ENCODE results near the gene ACOX3.
"Not testable (repeated sequence)": the region's sequence is repeated elsewhere in the genome, so short reads cannot be mapped to it uniquely, and the experiment has no call there.

Gene ACOX3

DNA sequence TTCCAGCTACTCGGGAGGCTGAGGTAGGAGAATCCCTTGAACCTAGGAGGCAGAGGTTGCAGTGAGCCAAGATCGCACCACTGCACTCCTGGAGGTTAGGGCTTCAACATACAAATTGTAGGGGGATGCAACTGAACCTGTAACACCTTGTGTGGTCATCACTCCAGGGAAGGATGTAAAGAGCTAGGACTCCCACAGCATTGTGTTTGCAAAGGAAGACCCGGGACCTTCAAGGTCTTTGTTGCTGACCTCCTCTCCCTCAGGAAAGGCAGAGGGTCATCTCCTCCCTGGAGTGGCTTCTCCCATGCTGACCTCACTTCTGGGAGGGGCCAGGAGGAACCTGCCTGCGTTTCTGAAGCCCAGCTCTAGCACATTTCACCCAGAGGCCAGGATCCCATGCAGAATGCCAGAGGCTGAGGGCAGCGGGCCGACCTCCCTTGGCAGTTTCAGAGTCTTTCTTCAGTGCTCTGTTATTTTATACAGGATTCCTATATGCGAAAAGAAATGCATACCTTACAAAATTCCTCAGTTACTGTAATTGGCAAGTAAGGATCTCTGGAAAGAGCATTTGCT is 90.8 kb downstream of the ACOX3 start:
- DNase-seq = peak; percentile 4

DNA sequence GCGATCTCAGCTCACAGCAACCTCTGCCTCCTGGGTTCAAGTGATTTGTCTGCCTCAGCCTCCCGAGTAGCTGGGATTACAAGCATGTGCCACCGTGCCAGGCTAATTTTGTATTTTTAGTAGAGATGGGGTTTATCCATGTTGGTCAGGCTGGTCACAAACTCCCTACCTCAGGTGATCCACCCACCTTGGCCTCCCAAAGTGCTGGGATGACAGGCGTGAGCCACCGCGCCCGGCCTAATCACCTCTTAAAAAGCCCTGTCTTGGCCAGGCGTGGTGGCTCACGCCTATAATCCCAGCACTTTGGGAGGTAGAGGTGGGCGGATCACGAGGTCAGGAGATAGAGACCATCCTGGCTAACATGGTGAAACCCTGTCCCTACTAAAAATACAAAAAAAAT is 91.3 kb downstream of the ACOX3 start:
- DNase-seq = not testable (repeated sequence)

DNA sequence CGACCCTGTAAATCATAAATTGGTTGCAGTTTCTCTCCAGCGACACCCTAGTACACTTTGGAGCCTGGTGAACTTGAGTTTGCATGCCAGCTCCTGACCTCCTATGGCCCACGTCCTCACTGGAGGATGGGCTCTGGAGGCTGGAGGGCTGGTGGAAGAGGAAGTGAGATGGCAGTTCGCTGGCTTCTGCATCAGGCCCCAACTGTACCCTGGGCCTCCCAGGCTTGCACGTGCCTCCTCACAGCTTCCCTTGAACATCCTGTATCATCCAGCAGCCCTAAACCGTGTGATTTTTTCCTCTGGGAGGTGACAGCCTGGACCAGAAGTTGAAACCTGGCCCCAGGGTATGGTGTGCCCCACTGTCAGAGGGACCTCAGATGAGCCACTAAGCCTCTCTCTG is 92.5 kb downstream of the ACOX3 start:
- no peak for DNase-seq

DNA sequence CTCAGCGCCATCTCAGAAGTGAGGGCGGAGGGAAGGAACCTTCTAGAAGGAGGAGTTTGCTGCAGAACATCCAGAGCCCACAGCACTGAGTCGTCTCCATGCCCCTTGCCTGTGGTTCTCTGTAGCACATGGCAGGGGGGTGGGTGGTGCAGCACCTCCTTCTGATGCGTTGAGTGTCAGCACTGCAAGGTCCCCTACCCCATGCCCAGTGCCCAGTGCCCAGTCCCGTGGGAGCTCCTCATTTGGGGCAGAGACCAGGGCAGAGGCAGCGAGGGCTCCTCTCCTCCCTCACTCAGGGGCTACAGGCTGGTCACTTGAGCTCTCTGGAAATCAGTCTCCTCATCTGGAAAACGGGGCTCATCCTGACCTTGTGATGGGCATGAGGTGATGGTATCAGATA is 92.9 kb downstream of the ACOX3 start:
- no peak for DNase-seq

DNA sequence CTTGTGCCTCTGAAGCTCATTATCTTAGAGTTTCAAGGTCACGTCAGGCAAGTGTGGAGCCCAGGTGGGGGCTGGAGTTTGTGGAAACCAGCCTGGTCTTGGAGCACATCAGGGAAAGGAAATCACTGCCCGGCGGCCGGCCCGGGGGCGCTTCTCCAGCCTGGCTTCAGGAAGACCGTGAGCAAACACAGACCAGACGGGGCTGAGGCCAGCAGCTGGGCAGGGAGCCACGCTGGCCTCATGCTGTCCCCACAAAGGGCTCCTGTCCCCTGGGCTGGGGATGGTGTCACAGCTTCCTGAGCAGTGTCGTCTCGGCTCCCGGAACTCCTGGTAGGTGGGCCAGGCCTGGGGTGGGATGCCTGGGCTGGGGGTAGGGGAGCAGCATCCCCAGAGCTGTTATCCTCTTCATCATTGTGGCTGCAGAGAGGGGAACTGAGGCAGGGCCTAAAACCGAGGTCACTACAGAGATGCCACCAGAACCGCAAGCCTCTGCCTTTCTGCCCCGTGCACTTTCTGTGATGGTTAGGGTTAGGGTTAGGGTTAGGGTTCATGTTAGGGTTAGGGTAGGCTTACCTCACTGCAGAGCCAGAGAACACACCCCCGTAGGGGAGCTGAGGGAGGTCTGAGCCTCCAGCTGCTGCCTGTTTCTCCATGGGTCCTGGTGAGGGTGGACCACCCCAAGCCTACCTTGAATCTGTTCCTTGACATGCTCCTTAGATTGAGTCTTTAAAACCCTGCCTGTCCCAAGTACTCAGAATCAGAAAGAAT is 93.5 kb downstream of the ACOX3 start:
- DNase-seq = no peak

DNA sequence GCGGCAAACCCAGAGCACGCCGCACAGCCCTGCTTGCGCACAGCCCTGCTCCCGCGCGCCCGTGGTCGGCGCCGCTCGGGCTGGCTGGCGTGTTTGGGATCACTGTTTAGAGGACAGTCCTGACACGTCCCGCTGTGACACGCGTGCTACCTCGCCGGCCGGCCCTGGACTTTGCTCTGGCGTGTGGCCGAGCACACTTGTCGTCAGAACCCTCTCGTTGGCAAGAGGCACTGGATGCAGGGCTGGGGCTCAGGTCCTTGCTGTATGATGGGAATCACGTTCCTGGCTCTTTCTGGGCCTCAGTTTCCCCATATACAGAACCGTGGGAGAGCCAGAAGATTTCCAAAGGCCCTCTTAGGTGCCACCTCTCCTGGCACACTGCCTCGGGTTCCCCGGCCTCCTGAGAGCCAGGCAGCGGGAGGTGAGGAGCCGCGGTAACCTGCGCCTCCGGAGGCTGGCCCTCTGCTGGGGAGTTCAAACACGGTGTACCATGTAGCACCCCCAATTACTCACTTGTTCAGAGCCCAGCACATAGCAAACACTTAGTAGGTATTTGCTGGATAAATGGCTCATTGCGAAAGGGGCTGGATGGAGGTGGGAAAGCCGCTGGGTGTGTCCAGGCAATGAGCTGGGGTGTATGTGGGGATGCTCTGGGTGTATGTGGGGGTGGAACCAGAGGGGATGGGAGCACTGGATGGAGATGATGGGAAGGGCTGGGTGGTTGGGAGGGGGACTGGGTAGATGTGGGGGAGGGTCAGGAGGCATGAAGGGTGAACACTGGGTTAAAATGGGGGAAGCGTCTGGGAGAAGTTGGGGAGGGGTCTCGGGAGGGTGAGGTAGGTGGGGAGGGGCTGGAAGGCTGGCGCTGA is 94.3 kb downstream of the ACOX3 start:
- DNase-seq = no peak

DNA sequence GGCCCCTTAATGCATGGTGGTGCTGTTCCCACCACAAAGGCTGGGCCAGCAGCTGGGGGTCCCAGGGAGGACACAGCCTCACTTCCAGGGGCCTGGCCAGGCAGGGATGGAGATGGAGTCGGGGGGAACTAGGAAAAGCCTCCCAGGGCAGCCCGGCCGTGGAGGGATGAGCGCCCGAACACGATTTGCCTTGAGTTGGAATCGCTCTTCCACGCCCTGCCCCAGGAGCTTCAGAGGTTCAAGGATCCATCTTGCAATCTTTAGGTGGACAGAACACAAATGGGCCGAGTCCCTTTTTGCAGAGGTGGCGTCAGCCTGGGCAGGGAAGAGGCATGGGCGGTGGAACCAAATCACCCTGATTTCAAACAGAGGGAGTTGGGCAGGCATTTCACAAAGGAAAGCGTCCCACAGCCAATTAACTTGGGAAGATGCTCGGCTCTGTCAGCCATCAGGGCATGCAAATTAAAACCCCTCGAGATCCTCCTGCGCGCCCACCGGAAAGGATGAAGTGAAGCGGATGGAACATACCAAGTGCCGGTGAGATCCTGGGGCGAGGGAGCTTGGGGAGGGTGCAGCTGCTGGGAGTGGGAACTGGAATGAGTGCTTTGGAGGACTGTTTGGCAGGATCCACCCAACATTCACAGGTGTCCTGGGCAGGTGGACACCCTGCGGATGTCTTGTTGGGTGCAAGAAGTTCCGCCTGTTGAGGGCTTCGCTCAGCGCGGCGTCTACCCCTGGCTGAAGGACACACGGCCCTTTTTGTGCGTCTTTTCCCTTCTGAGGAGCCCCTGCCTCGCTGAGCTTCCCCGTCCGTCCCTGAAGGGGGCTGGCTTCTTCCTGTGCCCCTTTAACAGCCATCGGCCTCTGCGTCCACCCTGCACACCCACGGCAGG is 95.2 kb downstream of the ACOX3 start:
- no peak for DNase-seq

DNA sequence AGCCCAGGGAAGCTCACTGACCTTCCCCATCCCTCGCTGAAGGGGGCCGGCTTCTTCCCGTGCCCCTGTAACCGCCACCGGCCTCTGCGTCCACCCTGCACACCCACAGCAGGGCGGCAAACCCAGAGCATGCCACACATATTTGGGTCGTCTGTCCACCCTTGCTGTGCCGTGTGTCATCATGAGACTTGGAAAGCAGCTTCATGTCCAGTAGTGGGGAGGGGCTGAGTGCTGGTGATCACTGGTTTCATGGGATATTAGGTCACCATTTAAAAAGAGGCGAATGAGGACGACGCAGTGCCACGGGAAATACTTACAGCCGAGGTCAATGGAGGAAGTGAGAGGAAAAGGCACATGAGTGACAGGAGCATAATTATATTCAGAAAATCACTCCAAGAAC is 96.1 kb downstream of the ACOX3 start:
- DNase-seq = no peak

DNA sequence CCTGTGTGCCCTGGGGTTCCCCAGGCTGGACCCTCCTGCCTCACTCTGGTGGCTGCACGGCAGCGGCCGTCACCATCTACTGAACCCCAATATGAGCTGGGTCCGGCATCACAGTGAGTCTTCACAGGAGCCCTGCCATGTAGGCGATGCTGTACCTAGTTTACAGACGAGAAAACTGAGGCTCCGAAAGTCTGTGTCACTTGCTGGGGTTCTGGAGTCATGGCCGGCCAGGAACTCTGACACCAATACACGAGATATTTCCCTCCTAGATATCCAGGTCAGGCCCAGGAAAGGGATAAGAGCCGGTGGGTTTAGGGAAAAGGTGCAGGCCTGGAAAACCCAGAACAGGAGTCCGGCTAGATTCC is 96.6 kb downstream of the ACOX3 start:
- no peak for DNase-seq

DNA sequence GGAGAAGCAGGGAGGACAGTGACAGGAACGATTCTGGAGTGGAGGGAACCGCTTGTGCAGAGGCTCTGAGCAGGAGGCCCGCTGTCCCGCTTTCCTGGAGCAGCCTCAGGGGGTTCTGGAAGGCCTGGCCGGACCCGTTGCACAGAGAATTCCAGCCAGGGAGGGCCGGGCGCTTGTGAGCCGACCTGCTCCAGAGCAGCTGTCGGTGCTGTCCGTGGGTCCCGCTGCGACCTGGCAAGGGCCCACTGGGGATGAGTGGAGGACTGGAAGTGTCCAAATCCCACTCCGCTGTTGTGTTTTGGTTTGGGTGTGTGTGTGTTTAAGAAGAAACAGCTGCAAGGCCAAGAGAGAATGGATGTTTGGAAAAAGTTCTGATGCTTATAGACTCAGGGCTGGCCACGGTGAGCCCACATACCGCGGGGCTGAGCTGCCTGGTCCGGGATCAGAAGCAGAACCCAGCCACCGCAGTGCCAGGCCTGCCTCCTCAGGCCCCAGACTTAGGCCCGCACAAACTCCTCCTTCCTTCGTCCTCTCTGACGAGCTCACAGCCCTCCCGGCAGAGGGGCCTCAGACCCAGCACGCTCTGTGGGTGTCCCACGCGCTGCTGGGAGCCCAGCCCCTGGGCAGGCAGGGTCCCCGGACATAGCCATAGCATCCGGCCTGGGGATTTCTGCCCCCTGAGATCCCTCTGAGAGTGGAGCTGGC is 97.1 kb downstream of the ACOX3 start:
- DNase-seq = peak; percentile 8

DNA sequence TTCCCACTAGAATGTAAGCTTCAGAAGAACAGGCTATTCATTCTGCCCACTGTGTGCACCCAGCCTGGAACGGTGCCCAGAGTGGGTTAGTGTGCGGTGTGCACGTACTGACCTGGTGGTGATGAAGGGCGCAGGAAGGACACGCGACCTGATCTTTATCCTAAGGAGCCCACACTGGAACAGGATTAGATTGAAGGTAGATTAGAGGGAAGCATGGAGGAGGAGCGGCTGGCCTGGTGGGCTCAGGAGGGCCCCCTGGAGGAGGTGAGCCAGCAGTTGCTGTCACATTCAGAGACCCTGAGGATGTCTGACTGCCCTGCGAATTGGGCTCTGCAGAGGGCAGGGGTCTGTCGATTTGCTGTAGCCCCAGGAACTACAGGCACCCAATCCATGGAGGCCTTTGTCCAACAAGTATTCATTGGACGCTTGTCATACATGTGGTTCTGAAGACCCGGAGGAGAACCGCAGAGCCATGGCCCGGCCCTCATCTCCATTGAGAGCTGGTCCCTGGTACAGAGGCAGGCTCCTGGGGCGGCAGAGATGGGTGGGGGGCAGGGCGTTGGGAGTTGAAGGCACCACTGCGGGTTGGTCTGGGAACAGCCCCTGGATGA is 97.8 kb downstream of the ACOX3 start:
- peak; percentile 3 for DNase-seq

DNA sequence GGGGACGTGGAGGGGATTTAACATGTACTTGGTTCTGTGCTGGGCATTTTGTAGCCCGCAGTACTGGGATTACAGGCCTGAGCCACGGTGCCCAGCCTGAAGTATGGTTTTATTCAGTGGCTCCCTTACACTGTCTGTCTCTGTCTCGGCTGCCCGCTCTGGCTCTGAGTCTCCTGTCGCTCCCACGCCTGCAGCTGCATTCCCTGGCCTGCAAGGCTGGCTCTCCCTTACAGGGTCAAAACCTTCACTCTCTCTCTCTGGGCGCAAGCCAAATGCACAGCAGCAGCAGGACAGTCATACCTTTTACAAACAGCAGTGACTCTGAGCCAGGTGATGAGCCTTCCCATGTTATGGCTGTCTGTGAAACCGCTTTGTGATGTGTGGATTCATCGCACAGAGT is 98.8 kb downstream of the ACOX3 start:
- no peak for DNase-seq

DNA sequence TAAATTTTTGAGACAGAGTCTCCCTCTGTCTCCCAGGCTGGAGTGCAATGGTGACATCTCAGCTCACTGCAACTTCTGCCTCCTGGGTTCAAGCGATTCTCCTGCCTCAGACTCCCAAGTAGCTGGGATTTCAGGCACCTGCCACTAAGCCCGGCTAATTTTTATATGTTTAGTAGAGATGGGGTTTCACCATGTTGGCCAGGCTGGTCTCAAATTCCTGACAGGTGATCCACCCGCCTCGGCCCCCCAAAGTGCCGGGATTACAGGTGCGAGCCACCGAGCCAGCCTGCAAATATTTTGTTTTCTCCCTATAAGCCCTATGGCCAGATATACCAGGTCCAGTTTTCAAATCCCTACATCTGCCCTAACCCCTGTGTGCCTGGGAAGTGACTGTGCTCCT is 99.2 kb downstream of the ACOX3 start:
- not testable (repeated sequence) for DNase-seq

DNA sequence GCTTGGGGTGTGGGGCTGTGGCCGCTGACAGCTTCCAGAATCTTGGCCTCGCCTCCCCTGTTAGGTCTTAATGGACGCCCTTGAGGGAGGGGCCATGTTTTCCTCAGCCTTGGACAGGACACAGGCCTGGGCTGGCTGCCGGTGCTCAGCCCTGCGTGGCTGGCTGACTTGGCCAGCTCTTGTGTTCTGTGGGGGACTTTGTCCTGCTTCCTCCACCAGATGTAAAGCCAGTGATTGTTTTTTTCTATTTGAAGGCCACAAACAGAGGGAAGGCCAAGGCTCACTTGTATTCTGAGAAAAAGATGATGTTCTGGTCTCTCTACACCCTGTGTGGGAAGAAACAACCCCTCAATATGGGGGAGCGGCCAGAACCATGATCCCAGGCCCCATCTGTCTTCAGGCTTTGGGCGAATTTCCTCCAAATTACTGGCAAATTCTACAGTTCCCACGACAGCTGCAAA is 99.7 kb downstream of the ACOX3 start:
- no peak for DNase-seq

DNA sequence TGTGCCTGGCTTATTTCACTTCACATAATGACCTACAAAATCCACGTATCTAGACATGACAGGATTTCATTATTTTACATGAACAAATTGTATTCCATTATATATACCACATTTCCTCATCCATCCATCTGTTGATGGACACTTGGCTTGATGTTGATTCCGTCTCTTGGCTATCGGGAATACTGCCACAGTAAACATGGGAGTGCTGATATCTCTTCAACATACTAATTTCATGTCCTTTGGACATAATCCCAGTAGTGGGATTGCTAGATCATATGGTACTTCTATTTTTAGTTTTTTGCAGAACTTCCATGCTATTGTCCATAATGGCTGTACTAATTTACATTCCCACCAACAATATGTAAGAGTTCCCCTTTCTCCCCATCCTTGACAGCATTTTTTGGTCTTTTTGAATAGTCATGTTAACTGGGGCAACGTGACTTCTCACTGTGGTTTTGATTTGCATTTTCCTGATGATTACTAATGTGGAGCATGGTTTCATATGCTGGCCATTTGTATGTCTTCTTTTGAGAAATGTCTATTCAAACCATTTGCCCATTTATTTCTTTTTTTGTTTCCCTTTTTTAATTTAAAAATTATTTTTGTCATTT is 102.1 kb downstream of the ACOX3 start:
- no peak for DNase-seq

DNA sequence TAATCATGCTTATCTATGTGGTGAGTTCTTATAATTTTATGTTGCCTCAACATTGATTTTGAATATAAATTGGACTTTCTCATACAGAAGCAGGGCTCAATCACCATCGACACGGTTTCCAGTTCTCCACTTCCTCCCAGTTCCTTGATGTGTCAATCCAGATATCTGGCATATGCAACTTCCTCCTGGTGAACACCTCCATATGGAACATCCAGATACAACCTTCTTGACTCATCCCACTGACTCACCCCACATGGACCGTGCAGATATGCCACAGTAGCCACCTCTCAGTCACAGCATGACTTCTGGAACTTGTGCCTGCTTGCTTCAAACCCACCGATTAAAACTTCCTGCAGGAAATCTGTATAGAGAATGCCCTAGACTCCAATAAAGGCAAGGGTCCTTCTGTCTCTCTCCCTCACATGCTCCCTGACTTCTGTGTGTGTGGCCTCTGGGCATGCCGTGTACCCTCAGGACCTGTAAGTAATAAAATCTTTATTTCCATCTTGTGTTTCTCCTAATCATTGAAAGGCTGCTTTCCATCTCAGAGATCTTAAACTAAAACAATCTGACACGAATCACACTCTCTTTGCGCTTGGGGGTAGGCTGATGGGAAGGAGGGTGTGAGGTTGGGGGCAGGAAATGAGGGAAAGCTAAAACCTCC is 104.0 kb downstream of the ACOX3 start:
- no peak for DNase-seq

DNA sequence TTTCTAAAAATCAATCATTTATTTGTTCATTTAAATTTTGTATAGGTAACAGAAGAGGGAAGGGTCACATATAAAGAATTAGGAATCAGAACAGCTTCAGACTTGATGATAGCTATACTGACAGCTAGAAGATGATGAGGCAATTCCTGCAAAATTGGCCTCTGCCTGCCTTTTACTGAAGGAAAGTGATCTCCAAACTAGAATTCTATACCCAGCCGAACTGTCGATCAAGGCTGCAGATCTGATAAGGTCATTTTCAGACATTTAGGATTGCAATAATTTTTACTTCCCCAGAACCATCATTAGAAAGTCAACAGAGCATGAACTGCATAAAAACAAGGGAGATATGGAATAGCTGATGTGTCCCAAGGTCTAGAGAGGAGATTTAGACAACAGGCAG is 104.7 kb downstream of the ACOX3 start:
- no peak for DNase-seq

DNA sequence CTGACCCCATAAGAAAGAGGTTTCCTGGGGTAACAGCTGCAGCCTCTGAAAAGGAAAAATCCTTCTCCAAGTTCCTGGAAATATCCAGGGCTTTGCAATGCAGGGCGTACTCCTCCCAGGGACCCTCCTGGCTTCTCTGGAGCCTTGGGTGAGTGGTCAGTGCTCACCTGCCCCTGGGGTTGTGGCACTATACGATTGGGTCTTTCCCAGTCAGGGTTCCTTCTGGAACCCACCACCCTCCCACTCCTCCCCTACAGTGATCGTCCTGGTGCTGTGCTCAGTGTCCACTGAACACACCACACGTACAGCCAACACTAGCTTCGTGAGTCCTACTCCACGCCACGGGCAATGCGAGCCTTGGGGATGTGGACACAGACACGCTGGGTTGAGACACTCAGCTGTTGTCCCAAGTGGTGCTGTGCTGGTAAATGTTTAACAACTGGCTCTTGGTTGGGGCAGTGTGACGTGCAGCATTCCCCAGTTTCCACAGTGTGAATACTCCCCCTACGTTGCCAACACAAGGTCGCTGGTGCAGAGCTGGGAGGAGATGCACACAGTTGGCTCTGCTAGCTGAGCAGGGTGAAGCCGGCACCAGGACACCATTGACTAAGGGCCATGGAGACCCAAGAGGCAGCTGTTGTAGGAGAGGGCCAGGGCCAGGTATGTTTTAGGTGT is 105.6 kb downstream of the ACOX3 start:
- DNase-seq = no peak

DNA sequence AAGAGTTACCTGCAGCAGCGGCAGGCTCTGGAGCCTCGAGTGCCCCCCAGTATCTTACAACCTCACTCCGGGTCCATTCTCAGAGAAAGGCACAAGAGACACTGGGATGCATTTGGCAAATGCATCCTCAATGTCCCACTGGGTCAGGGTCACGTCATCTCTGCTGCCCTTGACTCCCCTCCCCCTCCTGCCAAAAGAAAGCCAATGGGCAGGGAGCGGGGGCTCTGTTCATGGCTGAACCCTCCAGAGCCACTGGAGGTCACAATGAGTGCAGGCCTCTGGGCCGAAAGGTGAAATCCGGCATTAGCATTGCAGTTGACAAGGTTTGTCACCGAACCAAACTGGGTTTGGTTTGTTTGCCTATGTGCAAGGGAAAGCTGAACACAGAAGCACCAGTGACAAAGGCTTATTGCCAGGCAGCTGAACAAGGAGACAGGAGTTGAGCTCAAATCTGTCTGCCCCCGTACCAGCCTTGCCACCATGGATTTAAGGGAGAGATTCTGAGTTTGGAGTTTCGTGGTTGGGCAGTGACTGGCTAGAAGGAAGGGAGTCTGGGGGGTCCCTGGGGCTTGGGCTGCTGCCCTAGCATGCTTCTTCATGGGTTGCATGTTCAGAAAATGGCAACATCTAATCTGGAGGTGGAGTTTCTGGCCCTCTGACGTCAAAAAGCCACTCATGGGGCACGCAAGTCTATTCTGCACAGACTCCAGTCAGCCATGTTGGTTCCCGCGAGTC is 106.6 kb downstream of the ACOX3 start:
- no peak for DNase-seq
